GM18502 (cell line): Measurements from ENCODE around the gene HOXC12.

ENCODE experiments used
- ATAC-seq: cut with Tn5 transposase; IDR thresholded peaks from one replicate; pipeline ENCODE4 v1.9.1; 2021; ENCODE audit warnings: mild to moderate bottlenecking; ENCODE audit not compliant: unreplicated experiment, poor library complexity

Gene HOXC12

DNA sequence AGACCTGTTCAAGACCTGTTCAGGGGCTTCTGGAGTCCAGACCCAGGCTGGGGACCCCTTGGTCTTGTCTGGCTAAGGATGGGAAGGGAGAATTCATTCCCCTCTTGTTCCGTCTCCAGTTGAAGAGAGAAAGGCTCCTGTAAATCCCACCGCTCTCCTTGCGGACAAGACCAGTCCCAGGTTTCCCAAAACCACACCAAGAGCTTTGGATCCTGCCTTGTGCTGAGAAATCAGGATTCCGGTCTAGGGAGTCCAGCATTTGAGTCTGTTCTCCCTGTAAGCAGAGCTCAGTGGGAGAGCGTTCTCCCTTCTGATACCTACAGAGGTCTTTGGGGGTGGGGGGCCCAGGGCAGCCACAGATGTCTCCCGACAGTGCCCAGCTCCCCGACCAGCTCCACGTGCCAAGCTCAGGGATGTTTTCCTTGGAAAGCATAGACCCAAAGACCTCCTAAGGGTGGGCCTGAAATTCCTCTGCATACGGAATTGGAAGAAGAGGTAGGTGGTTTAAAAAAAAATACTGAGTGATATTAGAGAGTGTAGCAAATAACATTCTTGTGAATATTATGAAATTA is 14.2 kb upstream of the HOXC12 start:
- no peak for ATAC-seq

DNA sequence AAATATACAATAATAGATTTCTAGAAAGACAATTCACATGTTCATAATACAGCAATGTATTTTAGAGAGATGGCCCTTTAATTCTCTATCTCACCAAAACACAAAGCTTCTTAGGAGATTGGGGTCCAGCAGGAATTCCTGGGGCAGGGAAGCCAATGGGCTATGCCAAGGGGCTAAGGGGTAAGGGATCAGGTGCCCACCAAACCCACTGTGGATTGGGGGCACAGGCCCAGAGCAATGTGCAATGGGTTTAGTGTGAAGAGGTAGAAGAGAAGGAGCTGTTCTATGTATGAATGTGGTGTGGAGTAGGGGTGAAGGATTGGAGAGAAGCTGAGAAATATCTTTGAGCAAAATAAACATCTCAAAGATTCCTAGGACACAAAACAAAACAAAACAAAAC is 13.5 kb upstream of the HOXC12 start:
- ATAC-seq: no peak

DNA sequence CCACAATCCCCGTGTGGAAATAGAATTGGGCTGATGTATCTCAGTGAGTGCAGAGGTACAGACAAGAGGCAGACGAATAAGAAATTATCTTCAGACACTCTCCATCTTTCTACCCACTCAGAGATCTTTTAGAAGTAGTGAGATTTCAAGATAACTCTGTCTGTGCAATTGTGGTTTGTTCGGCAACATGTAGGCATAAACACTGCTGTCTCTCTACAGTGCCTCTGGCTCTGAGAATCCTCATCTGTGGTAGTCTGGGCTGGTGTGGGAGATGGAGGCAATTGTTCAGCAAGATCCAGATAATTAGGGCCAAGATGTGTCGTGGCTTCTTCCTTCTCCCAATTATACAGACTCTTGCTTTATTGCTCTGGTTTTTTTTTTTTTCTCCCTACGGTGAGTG is 13.0 kb upstream of the HOXC12 start:
- ATAC-seq: no peak

DNA sequence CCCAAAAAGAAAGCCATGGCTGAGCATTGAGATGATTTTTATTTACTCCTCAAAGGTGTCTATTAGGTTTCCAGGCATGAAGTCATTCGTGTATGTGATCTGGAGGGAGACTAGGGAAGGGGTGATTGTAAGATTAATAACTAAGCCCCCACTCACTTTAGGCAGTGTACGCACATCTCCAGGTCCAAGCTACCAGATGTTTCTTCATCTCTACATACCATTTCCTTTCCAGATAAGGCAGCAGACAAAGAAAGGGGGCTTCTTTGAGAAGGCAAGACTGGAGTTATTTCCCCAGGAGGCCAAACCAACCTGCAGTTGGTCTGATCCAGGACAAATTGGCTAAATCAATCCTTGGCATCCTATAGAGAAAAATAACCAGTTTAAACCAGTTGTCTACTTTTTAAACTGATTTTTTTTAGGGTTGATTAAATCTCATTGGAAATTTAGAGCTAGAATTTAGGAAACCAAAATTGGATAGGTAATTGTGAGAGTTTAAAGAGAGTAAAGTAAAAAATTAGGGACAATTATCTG is 12.2 kb upstream of the HOXC12 start:
- no peak for ATAC-seq

DNA sequence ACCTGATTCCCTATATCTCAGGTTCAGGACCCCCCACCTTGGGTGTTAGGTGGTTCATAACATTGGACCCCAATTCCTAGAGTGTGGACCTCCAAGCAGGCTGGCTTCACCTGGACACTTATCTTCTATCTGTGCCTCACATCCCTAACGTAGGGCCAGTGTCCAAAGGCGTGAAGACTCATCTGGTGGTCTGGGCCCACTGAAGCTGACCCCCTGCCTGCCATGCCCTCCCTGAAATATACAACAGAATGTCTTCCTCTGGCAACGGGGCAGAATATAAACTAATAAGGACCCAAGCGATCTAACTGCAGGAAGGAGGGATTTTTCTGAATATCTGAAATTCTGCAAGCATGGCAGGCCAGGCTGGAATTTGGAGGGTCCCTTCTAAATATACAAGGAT is 10.5 kb upstream of the HOXC12 start:
- no peak for ATAC-seq

DNA sequence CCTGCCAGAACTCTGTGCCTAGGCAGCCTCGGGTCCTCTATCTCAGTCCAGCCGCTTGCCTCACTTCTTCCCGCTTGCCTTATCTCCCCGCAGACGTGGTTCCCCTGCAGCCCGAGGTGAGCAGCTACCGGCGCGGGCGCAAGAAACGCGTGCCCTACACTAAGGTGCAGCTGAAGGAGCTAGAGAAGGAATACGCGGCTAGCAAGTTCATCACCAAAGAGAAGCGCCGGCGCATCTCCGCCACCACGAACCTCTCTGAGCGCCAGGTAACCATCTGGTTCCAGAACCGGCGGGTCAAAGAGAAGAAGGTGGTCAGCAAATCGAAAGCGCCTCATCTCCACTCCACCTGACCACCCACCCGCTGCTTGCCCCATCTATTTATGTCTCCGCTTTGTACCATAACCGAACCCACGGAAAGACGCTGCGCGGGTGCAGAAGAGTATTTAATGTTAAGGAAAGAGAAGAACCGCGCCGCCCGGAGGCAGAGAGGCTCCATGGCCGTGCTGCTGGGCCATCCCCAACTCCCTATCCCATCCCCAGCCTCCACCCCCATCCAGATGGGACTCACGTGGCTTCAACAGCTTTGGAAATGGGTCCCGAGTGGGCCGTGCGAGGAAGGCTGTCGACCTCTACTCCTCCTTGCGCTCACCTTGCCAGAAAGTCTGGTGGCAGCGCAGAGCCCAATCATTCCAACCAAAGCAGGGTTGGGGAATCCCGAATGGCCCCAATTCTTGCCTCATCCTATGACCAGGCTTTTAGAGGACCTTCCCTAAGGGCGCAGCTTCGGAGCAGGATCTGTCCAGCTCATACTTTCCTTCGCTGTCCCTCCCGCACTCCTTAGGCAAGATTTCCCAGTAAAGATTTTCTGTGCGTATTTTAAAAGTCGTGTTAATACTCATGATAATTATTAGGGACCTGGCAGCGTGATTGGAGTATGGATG is 9.5 kb upstream of the HOXC12 start:
- no peak for ATAC-seq

DNA sequence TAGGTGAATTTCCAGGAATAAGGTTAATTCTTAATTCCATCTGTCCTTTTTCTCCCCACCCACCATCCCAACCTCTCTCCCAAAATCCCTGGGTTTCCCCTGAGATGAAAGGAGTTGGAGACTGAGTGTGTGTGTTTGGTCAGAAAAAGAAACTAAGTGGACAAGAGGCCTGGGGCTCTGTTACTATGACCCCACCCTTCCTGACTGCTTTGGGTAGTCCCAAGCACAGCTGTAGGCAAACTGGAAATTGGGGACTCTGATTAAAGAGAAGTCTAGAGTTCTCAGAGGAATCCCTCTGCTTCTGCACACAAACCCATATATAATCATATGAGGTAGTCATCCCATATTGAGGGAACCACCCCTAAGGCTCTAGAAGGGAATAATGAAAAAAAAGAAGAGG is 7.0 kb upstream of the HOXC12 start:
- no peak for ATAC-seq

DNA sequence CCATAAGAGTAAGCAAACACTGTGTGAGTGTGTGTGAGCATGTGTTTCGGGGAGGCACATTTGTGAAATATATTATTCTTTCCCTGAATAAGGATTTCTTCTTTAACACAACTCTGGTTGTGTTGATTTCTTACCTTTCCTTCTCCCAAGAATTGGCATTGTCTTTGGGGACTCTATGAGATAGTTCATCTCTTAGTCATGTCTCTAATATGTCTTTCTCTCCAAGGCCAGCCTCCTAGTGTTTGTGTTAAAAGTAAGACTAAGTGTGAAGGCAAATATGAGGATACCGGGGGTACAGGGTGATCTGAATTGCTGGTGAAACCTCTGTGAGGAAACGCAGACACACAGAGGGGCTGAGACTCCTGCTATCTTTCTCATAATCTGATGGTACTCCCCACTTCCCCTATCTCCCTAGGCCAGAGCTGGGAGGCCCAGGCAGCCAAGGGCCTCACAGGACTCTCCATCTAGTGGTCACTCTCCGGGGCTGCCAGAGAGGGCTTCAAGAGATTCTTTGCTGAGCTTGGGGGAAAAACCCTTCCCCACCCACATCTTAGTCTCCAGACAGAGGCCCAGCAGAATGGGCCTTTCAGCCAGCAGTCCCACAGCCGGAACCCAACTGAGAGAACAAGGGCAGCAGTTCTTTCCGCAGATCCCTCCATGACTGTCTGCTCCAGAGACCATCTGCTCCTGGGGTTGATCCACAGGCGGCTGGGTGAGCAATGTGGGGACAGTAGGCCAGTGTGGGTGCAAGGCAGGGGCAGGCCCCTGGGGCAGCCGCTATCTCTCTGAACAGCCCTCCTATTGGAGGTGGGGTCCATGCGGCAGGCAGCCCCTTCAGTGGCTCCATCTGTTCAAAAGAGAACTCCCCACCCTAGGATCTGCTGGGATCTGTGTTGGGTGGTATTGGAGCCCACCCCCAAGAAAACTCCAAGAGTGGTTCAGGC is 5.8 kb upstream of the HOXC12 start:
- ATAC-seq: no peak

DNA sequence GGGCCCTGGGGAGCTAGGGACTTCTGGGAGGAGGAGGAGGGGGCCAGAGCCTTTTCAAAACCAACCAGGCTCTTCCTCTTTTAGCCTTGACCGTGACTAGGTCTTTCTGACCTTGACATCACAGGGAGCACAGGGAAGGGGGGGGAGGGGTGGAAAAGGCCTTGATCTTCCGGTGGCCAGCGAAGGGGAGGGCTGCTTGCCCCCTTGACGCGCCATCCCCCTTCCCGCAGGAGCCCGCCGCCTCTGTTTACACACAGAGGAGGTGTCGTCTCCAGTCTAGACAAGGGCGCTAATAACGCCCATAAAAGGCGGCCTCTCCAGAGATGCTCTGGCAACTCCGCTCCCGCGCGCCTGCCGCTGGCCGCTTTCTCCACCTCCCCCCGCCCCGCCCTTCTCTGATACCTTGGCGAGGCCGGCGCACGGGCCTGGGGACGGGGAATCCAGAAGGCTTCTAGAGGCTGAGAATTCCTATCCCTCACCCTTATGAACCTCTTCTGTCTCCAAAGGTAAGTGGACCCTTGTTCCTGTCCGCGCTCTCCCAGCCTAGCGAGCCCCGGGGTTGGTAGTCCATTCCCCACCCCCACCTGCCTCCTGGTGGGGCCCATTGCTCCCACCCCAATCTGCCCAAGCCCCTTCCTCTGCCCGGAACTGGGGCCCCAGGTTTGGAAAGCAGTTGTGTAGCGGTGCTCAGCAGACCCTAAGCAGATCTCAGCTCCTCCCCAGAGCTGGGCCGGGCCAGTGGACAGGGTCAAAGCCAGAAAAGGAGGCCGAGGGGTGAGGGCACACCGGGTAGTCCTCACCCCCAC is 4.9 kb upstream of the HOXC12 start:
- no peak for ATAC-seq

DNA sequence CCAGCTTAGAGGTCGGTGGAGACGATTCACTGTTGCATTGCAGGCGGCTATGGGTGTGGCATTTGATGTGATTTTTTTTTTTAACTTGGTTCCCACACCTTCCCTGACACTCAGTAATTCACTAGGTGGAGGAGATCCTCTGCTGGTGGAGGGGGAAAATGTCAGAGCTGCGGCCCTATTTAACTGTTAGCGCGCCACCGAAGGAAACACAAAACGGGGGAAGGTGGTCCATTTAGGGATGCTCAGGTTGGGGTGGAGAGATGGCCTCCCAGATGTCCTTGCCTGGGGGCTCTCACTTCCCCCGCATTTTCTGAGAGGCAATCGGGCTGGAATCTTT is 4.3 kb upstream of the HOXC12 start:
- ATAC-seq: no peak

DNA sequence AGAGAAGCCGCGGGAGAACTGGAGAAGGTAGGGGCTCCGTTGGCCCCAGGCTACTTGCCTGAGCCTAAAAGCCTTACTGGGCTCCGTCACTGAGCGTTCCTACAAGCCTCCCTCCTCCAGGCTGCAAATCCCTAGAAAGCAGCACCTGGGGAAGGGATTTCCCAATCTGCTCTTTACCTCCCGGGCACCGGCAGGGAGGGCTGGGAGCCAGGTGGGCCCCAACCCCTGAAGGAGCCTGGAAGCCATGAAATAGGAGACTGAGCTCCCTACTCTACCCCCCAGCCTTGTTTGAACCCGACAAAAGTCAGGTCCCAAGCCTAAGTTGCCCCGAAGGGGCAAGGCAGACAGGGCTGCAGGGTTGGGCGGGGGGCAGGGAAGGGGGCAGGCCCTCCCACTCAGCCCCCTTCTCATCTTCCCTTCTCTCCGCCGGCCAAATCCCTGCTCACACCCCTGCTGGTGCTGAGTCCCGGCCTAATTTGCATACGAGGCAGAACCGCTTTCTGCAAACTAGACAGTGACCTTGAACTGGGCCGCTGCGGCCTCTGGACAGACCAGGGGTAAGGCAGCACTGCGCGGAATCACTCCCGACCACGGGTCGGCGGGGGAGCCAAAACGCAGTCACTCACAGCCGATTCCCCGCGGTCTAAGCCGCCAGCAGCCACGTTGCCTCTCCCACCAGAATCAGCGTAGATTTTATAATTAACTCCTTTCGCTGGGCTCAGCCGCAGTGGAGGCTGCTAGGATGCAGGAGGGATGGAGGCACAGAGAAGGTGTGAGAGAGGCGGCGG is 3.7 kb upstream of the HOXC12 start:
- ATAC-seq: no peak

DNA sequence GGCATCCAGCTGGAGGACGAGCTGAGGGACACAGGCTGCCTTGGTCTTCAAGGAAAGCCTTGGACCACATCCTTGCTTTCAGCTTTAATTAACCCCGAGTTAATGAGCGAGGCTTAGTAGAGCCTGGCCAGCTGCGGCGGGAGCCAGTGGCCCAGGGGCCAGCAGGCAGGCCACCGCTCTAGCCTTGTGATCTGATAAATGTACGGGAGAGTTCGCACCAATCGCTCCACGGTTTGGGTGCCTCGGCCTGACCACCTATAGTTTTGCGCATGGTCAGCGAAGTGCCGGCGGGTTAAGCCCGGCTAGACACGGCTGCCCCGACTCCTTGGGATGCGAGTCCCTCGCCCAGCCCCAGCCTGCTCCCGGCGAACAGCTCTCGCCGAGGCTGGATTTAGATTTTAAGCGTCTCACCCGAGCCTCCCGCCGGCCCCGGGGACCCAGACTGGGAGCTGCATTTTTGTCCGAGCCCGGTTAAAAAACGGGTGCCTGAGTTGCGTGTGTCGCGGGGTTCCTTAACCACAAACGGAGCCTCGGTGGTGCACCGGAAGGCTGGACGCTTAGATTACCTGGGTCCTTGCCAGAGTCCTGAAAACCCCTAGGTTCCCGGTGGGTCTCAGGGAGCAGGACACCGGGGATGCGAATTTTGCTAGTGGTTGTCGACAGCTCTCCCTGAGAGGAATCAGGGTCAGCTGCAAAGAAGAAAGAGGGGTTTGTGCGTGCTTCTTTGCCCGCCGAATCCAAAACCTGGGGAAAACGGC is 2.9 kb upstream of the HOXC12 start:
- ATAC-seq: no peak

DNA sequence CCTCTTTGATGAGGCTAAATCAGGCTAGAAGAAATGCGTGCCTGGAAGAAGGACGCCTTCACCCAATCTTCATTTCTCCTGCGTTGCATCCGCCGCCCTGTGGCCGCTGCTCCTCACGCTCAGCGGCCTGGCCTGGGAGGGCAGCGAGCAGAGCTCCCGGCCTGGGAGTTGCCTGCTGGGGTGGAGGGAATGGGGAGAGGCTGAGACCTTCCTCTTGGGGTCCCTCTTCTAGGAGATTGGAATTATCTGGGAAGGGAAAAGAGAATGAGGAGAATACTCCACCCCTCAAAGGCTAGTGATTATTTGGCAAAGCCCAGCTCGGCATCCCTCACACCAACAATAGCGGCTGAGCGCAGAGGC is 2.4 kb upstream of the HOXC12 start:
- ATAC-seq: no peak

DNA sequence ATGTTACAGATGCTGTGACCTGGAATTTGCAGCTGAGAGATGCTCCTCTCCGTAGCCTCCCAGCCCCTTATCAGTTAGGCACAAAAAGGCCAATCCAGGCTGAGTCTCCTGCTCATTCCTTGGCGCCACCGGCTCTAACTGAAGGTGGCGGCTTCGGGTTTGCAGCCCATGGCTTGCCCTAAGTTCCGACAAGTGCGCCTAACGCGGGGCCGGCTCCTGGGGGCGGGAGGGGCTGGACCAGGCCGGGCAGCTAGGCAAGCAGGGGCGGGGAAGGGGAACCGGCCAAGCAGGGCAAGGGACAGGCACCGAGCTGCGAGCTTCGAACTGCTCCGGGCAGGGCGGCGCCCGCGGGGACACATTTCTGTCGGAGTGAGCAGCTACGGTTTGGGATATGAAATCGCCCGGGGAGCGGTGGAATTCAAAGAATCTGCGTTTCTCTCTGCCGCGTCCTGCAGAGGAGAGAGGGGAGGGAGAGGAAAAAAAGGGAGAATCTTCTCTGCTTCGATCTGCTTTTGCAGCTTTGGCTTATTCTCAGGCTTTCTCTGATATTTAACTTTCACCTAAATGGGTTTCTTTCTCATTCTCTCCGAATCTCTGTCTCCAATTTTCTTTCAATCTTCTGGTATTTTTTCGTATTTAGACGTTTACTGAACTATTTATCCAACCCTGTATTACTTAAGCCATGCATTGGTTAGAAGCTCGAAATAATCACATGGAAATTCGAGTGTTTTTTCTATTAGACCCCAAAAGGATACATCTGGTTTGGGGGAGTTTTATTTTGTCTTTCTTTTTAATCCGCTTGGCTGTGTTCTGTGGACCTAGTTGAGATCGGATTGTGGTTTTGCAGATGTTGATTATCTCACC is 1.6 kb upstream of the HOXC12 start:
- no peak for ATAC-seq

DNA sequence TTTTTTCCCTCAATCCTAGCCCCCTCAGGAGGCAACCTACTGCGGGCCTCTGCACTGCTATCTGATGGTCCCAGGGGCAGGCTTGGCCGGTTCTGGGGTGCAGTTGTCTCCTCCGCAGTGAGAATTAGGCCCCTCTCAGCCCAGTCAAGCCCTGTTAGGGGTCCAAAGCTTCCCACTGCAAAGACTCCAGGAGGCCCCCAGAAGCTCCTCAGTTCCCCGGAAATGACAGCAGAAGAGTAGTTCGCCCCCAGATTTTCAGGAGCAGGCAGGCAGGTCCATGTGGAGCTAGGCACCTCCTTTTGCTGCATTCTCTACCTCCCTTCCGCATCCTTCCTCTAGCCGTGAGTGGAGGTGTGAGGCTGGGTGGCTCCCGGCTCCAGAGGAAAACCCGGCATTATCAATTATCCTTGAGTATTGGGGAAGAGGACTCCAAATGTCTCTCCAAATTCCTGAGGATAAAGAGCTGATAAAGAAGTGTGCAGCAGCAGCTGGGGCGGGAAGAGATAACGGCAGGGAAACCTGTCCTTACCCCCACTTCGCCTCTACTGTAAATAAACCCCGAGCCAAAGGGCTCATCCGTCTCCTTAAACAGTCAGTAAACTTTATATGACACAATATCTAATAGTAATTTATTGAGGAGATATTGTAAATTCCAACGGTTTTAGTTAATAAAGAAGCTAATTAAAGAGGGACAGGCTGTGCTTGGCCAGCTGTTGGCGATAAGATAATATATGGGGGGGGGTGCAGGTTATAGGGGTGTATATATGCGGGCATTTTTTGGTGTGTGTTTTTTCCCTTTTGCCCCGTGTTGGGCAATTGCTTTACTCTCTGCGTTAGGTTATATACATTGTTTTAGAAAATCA is 641 bp upstream of the HOXC12 start:
- no peak for ATAC-seq

DNA sequence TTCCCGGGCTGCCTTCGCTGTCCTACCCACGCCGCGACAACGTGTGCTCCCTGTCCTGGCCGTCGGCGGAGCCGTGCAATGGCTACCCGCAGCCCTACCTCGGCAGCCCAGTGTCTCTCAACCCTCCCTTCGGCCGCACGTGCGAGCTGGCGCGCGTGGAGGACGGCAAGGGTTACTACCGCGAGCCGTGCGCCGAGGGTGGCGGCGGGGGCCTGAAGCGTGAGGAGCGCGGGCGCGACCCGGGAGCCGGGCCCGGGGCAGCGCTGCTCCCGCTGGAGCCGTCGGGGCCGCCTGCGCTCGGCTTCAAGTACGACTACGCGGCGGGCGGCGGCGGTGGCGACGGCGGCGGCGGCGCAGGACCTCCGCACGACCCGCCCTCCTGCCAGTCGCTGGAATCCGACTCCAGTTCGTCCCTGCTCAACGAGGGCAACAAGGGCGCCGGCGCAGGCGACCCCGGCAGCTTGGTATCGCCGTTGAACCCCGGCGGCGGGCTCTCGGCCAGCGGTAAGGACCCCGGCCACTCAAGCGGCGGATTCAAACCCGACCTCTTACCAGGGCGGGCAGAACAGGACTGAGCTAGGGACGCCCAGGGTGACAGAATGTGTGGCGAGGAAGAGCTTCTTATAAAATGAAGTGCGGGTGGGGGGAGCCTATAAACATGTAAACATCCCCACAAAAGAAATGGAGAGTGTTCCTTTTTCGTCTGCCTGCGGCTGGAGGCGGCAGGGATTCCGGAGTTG is 503 bp downstream of the HOXC12 start:
- ATAC-seq: no peak
